Fibroblast of pulmonary artery (primary cell): ENCODE measurements around the gene RGS16.

Source experiments
- DNase-seq: peaks from one replicate; pipeline ENCODE4 v3.0.0-alpha.2; 2010; ENCODE audit warnings: low read depth
- H3K4me3 ChIP-seq: replicated peaks from 2 replicates; pipeline ENCODE4 v1.5.1; 2011; ENCODE audit warnings: low read depth, mild to moderate bottlenecking, control low read depth, low read length, moderate library complexity
- TF ChIP-seq, protein P1 (sequence below): IDR thresholded peaks from 2 replicates; pipeline ENCODE4 v1.5.1; 2011; ENCODE audit warnings: mild to moderate bottlenecking, control low read depth, low read length, inconsistent platforms; ENCODE audit errors: missing control alignments

The RGS16 gene

DNA sequence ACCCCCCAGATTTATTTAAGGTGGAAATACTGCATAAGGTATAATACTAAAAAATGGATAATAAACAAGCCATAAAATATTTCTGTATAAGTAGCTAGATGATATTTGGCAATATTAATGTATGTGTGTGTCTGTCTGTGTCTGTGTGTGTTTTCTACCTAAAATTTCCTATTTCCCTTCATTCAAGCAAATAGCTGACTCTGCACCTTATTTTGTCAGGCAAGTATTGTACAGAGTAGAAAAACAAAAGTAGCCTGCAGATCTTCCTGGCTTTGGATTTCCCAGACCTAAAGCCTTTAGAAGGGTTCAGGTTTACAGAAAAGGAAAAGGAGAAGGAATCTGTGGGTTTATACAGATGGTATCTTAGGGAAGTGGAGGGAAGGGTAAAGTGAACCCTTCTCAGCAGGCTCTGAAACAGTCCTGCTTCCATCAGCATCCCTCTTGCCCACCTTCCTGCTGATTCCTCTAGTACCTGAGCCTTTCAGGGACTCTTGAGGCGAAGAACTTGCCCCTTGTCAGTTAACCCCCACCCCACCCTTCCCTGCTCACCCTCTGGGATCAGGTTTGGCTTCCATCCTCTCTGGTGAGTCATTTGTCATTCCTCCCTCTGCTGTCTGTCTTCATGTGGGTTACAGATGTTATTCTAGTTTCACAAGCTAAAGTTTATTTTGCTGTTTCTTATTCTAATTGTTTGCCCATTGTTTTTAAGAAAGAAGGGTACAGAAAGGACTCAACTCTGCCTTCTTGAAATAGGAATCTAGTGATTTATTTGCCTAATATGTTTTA is 21.7 kb upstream of the RGS16 start:
- TF ChIP-seq, protein P1, sequence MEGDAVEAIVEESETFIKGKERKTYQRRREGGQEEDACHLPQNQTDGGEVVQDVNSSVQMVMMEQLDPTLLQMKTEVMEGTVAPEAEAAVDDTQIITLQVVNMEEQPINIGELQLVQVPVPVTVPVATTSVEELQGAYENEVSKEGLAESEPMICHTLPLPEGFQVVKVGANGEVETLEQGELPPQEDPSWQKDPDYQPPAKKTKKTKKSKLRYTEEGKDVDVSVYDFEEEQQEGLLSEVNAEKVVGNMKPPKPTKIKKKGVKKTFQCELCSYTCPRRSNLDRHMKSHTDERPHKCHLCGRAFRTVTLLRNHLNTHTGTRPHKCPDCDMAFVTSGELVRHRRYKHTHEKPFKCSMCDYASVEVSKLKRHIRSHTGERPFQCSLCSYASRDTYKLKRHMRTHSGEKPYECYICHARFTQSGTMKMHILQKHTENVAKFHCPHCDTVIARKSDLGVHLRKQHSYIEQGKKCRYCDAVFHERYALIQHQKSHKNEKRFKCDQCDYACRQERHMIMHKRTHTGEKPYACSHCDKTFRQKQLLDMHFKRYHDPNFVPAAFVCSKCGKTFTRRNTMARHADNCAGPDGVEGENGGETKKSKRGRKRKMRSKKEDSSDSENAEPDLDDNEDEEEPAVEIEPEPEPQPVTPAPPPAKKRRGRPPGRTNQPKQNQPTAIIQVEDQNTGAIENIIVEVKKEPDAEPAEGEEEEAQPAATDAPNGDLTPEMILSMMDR = no peak
- H3K4me3 ChIP-seq = no peak overlapping the region
- peak; percentile 23 for DNase-seq

DNA sequence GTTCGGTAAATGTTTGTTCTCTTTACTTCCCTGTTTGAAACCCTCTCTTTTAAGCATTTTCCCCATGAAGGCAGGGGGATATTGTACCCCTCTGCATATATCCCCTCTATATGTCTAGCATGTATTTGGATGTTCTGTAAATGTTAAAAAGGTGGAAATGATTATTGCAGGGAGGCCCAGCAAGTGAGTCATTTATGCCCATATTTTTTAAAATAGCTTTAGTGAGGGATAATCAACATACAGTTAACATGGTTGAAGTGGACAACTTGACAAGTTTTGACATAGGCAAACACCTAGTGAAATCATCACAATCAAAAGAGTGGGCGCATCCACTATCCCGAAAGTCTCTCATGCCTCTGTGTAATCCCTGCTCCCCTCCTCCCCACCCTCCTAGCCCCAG is 20.8 kb upstream of the RGS16 start:
- TF ChIP-seq, protein P1 = no peak
- no peak overlapping the region for H3K4me3 ChIP-seq
- no peak for DNase-seq

DNA sequence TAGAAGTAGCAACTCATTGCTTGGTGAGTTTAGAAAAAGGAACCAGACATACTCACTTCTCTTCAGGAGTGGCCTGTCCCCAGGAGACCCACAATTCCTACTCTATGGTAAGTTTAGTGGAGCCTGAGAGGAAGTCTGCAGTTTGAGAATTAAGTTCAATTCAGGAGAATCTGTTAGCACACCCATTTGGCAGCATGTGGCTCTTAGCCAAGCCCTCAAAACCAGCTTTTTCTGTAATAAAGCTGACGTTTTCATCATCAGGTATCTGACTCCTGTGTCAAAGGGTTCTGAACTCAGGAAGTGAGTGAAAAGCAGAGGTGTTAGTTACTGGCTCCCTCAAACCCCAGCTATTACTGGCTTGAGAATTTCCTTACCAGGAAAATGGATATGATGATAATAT is 20.4 kb upstream of the RGS16 start:
- DNase-seq = no peak
- H3K4me3 ChIP-seq = no peak overlapping the region
- TF ChIP-seq, protein P1 = no peak

DNA sequence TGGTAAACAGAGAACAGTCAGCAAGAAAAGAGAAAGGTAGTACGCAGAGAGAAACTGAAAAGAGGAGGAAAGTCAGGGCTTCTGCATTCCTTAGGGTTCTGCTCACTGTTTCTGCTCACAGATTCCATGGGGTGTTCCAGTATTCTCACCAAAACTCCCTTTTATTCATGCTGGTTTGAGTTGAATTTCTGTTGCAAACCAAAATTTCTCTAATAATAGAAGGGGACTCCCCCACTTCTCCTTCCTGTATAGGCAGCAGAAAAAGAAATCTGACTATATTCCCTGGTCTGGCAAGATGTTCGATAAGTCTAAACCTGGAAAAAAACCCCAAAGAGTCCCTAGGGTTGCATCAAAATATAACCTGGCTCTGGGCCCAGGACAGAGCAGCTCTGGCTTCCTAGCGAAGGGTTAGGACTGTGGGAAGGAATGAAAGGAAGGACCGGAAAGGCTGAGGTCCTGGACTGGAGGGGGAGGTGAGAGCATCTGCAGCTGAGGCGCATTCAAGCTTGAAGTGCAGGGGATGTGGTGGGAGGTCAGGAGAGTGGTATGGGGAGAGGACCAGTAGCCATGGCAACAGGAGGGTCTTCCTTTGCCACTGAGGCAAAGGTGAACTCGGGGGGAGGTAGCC is 18.8 kb upstream of the RGS16 start:
- TF ChIP-seq, protein P1 = no peak
- H3K4me3 ChIP-seq = no peak overlapping the region
- peak; percentile 62 for DNase-seq

DNA sequence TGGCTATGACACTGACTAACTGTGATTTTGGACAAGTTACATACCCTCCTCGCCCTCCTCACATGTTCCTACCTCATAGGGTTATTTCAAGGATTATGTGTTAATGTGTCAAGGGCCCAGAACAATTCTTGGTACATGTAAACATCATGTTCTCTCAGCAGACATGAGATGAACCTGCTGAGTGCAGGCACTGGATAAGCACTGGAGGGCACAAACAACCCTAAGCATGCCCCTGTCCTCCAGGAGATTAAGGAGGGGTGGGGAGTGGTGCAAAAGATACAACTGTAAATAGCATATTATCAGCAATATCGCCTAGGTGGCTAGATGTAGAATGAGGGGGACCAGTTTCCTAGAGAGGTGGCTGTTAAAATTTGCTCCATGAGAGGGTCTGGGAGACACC is 17.7 kb upstream of the RGS16 start:
- TF ChIP-seq, protein P1 = no peak
- no peak for DNase-seq
- no peak overlapping the region for H3K4me3 ChIP-seq

DNA sequence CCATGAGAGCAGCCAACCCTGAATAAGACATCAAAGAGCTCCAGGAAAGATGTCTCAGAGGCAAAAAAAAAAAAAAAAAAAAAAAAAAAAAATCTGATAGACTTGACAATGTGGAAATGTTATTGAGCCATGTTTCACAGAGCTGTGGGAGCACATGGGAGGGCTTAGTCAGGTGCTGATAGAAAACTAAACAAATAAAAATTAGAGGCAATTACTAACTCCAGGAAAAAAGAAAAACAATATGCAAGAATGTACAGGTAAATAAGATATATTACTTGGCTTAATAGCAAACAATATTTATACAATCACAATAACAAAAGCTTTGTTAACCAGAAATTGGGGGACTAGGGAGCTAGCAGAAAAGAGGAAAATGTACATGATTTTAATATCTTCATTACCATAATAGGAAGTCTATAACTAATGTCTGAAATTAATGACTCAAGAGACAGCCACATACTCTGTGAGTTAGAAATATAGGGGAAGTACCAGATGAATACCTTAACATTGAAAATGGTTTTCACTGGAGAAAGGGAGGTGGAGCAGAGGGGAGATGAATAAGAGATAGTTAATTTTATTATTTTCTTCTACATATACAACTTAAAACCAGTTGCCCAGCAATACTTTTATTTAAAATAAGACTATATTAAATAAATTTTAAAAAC is 16.9 kb upstream of the RGS16 start:
- TF ChIP-seq, protein P1 = no peak
- H3K4me3 ChIP-seq = no peak overlapping the region
- DNase-seq = no peak
